ENCODE measurements around the gene AHSP.
"Not testable (repeated sequence)": the region's sequence is repeated elsewhere in the genome, so short reads cannot be mapped to it uniquely, and the experiment has no call there.

DNA sequence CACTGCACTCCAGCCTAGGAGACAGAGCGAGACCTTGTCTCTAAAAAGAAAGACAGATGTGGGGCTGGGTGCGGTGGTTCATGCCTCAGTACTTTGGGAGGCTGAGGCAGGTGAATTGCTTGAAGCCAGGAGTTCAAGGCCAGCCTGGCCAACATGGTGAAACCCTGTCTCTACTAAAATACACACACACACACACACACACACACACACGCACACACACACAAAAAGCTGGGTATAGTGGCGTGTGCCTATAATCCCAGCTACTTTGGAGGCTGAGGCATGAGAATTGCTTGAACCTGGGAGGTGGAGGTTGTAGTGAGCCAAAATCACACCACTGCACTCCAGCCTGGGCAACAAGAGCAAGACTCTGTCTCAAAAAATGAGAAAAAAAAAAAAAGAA lies 43.7 kb upstream of the AHSP start:
- not testable (repeated sequence) for TF ChIP-seq RCOR1 (IDR thresholded peaks at IDR 0.05; ENCODE audit: insufficient replicate concordance, low read length); POLR2A (IDR thresholded peaks at IDR 0.05; ENCODE audit: low read depth, low read length)
